ENCODE results near the gene R3HCC1L. TPM values are rescaled to one million over a fixed set of nuclear protein-coding genes. Genes with fewer than 3 reads are reported as not detected.

The R3HCC1L gene
- total RNA-seq, 1 donor from 2014 or later: 11.4 TPM

DNA sequence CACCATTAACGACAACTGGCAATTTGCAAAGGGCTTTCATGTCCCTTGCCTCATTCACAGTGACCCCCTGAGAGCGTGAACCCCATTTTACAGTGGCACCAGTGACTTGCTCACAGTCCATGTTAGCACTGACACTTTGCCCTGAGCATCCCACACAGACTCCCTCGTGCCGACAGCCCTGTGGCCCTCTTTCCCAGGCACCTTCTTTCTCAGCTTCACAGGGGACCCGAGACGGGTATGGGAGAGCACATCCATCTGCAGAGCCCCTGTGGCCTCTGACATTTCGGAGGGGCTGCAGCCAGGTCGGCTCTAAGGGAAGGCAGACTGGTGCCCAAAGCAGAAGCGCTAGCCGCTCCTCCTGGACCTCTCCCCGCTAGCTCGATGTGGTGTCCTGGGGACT, 122.7 kb downstream of the R3HCC1L start:
- DNase-seq (ENCODE audit: extremely low read depth, low read depth, low spot score): no peak

DNA sequence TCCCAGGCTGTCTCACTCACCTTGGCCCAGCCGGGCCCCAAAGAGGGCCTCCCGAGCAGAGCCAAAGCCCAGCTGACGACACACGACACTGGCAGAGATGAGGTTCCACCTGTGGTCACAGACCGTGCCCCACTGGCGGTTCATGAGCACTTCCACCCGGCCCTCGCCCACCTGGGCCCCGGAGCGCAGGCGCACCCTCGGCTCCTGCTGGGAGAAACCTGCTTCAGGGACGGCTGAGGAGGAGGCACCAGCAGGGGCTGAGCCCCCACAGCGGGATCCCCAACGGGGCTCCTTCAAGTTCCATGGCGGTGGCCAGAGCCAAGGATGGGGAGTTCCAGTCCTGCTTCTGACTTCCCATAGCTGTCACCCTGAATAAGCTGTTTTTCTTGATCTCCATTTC, 123.5 kb downstream of the R3HCC1L start:
- no peak for DNase-seq (ENCODE audit: extremely low read depth, low read depth, low spot score)

DNA sequence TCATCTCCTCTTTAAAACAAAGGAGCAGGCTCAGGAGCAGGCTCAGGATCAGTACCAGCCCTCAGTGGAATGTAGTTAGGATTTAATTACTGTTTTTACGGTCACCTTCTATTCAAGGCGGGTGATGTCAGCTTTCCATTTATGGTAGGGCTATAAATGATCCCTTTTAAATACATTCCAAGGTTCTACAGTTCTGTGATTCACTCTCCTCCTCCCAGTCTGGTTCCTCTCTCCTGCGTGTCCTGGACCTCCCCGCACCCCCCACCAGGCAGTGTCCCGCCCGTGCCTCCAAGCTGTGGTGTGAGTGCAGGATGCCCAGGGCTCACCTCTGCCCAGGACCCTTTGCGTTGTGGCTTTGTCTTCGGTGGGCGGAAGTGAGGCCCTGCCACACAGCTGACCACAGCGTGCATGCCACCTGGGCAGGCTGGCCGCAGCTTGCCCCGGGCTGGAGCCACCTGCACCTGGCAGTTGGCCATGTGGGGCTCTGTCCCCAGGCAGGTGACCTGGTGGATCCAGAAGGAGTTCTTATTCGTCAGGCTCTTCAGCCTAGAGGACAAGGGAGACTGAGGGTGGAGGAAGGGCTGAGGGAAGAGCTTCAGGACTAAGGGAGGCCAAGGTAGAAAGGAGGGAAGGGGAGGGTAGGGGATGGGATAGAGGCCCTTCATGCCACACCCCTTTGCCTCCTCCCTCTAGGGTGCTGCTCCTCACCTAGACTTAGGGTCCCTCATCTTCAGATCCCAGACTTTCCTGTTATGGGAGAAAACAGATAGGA, 124.4 kb downstream of the R3HCC1L start:
- DNase-seq (ENCODE audit: extremely low read depth, low read depth, low spot score): no peak

DNA sequence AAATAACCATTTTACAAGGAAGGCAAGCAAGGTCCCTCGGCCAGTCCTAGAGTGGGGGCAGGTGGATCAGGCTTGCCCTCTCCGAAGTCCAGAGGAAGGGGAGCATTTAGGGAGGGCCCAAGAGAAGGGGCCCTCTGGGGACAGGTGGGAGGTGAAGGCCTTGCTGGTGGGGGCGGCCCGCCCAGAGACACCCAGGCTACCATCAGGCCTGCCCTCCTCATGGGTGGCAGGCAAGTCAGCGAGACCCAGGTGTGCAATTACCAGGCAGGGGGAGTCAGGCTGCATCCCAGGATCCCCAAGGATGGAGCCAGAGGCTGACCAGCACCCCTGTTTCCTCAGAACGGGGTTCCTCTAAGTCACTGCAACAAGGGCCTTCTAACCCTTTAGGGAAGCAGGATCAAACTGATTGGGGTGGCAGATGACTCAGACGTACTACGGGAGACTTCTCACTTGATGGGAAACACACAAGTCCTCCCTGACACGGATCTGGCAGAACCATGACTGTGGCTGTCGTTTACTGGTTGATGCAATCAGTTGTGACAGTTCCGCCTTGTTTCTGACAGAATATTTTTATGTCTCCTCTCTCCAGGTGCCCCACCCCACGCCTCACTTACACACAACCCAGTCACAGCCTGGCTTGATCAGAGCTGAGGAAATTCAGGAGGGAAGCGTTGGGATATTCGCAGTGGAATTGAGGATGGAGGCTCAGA, 125.3 kb downstream of the R3HCC1L start:
- no peak for DNase-seq (ENCODE audit: extremely low read depth, low read depth, low spot score)

DNA sequence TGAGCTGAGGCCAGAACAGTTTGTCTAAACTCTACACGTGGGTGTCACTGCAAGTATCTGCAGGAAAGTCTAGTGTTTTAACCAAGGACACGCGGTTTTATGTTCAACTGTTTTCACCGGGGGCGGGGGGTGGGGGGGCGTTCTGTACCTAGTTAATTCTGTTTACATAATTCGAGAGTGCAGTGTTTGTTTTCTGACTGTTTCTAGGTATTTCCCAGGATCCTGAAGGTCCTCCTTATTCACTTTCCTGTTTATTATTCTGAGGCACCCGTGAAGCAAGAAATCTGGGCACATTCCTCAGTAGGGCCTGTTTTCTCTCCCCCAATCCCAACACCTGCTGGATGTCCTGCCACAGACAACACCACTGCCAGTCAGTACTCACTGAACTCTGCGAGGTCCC, 125.9 kb downstream of the R3HCC1L start:
- DNase-seq (ENCODE audit: extremely low read depth, low read depth, low spot score): no peak

DNA sequence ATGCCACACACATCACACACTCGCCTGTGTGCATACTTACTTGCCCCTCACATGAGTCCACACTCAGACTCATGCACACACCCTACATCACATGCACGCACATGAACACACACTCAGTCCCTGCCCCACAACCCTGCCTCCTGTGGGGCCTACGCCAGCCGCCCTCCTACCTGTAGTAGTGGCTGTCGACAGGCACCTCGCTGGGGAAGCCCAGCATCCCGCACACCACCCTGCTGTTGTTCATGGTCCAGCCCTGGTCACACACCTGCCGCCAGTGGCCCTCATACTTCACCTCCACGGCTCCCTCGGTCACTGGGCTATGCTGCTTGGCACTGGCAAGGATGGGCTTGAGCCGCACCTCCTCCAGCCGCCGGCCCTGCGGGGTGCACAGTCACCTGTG, 126.3 kb downstream of the R3HCC1L start:
- no peak for DNase-seq (ENCODE audit: extremely low read depth, low read depth, low spot score)

DNA sequence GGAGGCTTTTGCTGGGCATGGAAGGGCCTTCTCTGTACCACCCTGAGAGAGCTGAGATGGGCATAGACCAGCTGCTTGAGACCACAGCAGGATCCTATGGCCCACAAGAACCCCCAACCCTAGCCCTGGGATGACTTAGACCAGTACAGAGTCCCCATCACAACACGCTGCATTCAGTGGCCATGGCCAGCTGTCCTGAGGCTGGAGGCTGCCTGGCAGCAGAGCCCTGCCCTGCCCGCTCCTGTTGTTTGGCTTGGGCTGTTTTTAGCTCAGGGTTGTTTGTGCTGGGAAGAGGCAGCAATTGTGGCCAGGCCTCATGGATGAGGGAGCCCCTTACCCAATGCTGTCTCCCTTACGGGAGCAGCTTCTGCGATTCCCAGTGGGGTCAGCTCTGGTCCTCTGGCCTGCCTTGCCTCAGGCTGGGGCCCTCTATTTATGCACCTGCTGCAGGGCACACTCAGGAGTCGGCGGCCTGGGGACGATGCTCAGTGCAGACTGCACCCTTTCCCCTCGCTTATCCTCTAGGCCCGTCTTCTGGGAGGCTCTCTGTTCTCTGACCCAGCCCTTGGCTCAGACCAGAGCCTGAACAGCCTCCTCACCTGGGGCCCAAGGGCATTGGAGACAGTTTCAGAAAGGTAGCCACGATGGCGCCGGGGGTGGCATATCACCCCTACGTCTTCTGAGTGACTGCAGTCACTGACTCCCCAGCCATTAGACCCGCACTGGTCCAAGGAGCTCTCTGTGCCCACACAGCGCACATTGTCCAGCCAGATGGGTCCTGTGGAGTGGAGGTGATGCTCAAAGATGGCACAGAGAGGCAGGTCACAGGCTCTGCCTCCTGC, 127.2 kb downstream of the R3HCC1L start:
- DNase-seq (ENCODE audit: extremely low read depth, low read depth, low spot score): no peak

DNA sequence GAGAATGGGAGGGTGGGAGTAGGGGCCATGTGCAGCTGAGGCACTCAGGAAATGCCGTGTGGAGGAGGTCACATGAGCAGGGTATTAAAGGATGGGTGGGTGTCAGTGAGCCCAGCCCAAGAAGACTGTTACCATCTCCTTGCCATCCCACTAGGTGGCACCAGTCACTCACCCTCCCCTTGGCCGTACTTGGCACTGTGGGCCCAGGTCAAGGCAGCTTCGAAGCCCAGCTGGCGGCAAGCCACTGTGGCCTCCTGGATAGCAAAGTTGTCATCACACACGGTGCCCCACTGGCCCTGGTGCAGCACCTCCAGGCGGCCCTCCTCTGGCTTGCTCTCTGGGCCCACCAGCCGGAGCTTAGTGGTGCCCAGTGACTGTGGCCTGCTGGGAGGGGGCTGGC, 128.1 kb downstream of the R3HCC1L start:
- no peak for DNase-seq (ENCODE audit: extremely low read depth, low read depth, low spot score)

DNA sequence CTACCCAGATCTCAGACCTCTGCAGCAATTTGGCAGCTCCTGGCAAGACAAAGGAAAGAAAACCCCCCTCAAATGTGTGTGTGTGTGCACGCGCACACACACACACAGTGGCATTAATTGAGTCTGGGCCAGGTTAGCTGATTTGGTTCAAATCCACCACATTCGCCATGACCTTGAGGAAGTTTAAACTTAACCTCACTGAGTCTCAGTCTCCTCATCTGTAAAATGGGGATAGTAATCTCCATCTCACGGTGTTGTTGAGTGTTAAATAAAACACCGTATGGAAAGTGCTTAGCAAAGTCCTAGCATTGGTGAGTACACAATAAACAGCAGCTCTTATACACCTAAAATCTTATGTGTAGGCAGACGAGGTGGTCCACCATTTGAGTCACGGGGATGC, 128.6 kb downstream of the R3HCC1L start:
- DNase-seq (ENCODE audit: extremely low read depth, low read depth, low spot score): no peak

DNA sequence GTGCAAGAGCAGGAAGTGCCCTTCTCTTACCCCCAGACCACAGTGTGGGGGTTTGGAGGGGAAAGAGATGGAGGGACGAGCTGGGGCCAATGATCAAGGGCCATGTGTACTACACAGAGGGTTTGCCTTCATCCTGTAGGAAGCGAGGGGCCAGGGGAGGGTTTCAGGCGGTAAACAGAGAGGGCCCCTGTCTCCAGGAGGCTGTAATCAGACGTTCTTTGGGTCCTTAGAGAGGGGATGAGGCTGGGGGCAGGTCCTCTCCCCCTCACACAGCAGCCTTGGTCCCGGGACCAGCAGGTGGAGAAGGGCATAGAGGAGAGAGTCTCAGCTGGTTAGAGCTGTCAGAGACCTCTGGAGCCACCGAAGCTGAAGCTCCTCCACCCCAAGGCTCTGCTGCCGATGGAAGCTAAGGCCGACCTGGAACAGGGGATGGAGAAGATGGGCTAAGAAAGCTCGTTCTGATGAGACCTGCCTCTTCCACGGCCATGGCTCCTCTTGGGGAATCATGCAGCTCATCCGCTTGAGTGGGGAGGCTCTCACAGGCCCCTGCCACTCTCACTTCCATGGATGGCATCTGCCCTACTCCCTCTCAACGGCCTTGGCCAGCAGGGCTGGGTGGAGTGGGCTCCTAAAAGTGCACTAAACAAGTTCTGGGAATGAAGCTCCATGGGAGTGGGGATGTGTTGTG, 130.1 kb downstream of the R3HCC1L start:
- DNase-seq (ENCODE audit: extremely low read depth, low read depth, low spot score): no peak

DNA sequence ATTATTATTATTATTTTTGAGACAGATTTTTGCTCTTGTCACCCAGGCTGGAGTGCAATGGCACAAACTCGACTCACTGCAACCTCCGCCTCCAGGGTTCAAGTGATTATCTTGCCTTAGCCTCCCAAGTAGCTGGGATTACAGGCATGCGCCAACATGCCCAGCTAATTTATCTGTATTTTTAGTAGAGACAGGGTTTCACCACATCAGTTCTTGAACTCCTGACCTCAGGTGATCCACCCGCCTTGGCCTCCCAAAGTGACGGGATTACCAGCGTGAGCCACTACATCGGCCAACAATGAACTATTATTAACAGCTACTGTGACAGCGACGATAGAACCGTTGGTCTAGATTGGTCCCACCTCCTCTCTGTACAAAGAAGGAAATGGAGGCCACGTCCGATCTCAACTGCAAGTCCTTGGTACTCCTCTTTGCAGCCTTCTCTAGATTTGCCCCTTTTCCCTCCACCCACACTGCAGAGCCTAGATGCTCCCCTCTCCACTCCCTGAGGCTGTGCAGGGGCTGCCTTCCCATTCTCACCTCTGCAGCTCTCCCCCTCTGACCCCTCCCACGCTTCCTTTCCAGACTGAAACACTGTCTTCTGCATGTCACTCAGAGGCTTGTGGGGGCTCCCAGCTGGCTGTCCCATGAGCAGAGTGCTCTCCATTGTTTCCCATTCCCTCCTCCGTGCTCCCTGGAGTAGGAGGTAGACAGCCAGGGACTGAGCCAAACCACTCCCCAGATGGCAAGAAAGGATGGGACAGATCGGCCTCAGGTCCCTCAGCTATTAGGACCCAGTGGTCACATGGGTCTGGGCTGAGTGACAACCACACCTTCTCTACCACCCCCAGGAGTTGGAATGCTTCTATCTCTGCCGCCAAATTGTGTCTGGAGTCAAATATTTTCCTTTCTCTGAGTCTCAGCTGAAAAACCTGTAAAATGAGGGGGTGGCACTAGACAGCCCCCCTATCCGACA, 131.2 kb downstream of the R3HCC1L start:
- no peak for DNase-seq (ENCODE audit: extremely low read depth, low read depth, low spot score)

DNA sequence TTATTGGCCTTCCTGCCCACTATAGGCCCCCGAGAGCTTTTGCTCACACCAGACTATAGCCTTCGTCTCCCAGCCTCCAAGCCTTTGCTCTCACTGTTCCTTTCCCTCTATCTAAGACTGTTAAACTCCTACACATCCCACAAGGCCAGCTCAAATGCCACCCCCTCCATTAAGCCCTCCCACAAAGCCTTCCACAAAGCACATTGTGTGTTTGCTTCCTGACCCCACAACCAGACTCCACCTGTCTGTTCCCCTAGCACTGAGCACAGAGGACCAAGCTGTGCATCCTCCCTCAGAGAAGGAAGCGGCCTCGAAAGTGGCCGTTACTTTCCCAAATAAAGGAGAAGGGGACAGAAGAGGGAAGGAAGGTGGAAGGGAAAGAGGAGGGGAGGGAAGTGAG, 132.2 kb downstream of the R3HCC1L start:
- no peak for DNase-seq (ENCODE audit: extremely low read depth, low read depth, low spot score)

DNA sequence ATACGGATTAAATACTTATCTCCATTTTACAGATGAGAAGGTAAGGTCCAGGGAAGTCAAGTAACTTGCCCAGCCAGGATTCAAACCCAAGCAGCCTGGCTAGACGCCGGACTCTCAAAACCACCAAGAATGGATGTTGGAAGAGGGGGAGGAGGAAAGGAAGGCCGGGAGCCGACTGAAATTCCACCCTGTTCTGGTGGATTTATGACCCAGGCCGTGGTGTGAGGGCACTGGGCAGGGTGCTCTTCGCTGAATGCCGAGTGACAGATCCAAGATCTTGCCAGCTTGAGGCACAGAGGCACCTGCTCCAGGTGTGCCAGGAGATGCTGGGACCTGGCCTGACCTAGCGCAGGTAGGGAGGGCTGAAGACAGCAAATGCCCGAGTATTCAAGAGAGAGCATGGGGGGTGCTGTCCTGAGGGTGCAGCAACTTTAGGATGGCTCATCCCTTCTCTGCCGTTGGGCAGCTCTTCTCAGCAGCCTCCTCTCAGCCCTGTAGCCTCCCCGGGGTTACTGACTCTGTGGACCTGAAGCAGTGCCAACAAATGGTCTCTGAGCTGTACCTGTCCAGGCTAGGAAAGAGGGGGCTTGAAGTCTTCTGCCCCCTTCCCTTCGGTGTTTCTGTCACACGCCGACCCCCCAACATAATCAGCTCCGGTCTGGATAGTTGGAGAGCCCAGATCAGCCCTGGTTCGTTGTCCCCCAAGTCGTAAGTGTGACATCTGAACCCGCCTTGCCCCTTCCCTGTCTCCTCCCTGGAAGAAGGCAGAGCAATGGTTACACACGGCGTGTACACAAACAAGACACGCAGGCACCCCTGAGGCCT, 132.8 kb downstream of the R3HCC1L start:
- no peak for DNase-seq (ENCODE audit: extremely low read depth, low read depth, low spot score)

DNA sequence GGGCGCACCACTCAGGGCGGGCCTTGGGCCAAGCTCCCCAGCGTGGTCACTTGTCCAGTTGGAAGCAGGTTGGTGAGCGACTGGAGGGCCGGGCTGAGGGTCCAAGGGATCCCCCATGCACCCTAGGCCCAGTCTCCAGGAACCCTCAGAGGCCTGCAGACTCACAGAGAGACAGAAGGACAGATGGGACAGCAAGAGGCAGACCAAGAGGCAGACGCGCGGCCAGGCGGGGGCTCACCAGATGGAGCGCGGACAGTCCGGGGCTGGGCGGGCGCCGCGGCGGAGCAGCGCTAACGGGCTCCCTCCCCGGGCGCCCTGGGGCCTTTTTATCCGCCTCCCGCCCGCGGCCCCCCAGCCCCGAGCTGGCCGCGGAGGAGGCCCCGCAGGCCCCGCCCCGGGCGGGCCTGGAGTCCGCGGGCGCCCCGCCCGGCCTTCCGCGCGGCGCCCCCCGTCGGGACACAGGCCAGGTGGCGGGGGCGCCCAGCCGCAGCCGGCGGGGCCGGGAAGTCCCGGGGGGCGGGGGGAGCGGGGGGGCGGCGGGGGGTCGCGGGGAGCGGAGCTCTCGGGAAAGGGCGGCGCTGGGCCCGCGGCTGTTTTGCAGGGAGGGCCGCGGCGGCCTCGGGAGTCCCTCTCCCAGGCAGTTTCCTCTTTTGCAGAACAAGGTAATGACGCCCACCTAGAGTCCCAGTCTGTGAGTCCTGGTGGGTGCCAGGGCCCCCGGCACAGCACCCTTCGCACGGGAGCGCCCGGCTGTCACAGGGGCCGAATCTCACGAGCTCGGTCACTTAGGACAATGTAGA, 133.6 kb downstream of the R3HCC1L start, which contains the start of gene LOXL4:
Gene LOXL4, minus strand, starts transcription at position 301 of the 800 bp plus-strand sequence. CDS start 5,175 bp downstream, outside the sequence.
- no peak for DNase-seq (ENCODE audit: extremely low read depth, low read depth, low spot score)

DNA sequence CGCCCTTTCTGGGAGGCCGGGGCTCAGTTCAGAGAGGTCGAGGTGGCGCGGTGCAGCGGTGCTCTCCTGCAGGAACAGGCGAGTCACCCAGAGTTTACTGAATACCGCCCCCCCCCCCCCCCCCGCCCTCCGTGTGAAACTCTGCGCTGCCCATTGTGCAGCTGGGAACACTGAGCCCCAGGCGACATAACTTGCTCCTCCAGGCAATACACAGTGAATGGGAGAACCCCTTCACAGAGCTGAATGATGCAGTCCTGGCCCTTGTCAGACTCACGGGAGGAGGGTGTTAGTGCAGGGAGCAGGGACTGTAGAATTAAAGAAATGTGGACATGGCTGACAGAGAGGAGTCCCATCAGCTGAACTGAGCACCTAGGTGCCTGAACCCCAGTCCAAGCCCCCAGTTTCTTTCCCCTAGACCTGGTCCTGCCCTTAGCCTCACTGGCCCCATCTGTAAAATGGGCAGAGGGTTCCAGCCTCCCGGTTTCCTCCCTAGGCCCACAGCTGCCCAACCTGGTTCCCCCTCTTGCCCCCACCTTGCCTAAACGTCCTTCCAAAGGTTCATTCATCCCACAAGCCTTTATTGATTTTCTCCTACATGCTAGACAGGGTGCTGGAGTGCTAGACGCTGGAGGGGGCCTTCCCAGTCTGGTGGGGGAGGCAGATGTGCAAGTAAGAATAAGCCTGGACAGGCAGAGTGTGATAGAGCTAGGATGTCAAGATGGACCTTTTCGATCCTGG, 134.4 kb downstream of the R3HCC1L start:
- no peak for DNase-seq (ENCODE audit: extremely low read depth, low read depth, low spot score)

DNA sequence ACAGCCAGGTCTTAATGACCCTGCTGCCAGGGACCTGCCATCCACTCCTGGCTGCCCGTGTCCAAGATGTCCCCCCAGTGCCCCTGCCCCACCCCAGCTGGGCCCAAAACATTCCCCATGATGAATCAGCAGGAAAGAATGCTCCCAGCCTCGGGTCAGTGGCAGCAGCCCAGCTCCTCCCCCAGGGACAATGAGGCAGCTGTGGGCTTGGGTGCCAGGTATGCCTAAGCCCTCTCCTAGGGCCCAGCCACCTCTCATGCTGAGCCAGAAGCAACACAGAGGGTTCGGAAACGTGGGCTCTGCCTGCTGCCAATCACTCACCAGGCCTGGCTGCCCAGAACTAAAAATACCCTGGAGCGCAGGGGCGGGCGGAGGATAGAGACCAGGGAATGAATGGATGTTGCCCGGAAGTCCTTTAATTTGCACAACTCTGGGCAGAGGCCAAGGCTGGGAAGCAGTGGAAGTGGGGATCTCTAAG, 135.0 kb downstream of the R3HCC1L start:
- no peak for DNase-seq (ENCODE audit: extremely low read depth, low read depth, low spot score)

All from glomerular endothelial cell (primary cell).